OCI-LY7 (cell line): ENCODE data around the gene TMEM140.

Source experiments
- EZH2phosphoT487 ChIP-seq: fragments of 200-600 bp; sonication (generic); IDR thresholded peaks from 2 replicates; pipeline ENCODE4 v1.6.1; 2018; ENCODE audit warnings: low read depth, borderline replicate concordance, mild to moderate bottlenecking, mixed run types, antibody characterized with exemption, low read length, moderate library complexity, mixed read lengths
- TF ChIP-seq, protein P1 (sequence below): fragments of 200-600 bp; sonication (generic); conservative IDR thresholded peaks from 2 replicates; pipeline ENCODE4 v1.5.1; 2014; ENCODE audit warnings: mild to moderate bottlenecking, antibody characterized with exemption, low read length, moderate library complexity, mixed read lengths

DNA sequence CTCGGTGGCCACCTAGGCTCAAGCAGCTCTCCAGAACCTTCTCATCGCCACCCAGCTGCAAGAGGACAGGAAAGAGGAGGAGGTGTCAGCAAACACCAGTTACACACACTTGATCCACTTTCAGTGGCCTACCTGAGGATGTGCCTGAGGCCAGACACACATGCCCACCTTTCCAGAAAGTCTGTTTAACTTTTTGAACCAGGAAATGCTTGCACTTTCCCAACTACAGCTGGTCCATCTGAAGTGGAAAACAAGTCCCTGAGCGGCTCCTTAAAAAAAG lies 38.3 kb downstream of the TMEM140 start:
- TF ChIP-seq, protein P1, sequence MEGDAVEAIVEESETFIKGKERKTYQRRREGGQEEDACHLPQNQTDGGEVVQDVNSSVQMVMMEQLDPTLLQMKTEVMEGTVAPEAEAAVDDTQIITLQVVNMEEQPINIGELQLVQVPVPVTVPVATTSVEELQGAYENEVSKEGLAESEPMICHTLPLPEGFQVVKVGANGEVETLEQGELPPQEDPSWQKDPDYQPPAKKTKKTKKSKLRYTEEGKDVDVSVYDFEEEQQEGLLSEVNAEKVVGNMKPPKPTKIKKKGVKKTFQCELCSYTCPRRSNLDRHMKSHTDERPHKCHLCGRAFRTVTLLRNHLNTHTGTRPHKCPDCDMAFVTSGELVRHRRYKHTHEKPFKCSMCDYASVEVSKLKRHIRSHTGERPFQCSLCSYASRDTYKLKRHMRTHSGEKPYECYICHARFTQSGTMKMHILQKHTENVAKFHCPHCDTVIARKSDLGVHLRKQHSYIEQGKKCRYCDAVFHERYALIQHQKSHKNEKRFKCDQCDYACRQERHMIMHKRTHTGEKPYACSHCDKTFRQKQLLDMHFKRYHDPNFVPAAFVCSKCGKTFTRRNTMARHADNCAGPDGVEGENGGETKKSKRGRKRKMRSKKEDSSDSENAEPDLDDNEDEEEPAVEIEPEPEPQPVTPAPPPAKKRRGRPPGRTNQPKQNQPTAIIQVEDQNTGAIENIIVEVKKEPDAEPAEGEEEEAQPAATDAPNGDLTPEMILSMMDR, result no peak
- no peak for TF ChIP-seq EZH2phosphoT487
